Measurements from ENCODE around the gene CALN1. TPM values are rescaled to one million over a fixed set of nuclear protein-coding genes. Genes with fewer than 3 reads are reported as not detected.

Gene CALN1
- total and polyA plus RNA-seq, 2 experiments from 2014 or later = 0.23 to 0.28 TPM

- no peaks in the 10 kb centered on the region for H3K9me2 ChIP-seq (replicated peaks; ENCODE audit: insufficient read depth)
- H3K4me1 ChIP-seq (ENCODE audit: insufficient read depth) = no peaks in the 10 kb centered on the region
- H2AFZ ChIP-seq = no peak overlapping the region
- H3K79me2 ChIP-seq = no peaks in the 10 kb centered on the region
- H3K4me2 ChIP-seq = no peak overlapping the region
- H3K36me3 ChIP-seq (replicated peaks; ENCODE audit: insufficient read depth, low read depth) = no peaks in the 10 kb centered on the region
- no peaks in the 10 kb centered on the region for H4K20me1 ChIP-seq (ENCODE audit: insufficient read depth, poor library complexity, severe bottlenecking)
- no peak overlapping the region for H3K4me3 ChIP-seq
- DNase-seq (ENCODE audit: low spot score) = no peak
- WGBS (ENCODE audit: low lambda C conversion rate, missing lambda C conversion rate) = 92% methylated on average over 2 of the region's 2 CpGs
- no peaks in the 10 kb centered on the region for H3K27me3 ChIP-seq
- no peak overlapping the region for H3K27ac ChIP-seq
- no peaks in the 10 kb centered on the region for H3K9me3 ChIP-seq (ENCODE audit: low read depth)
- TF ChIP-seq EZH2 (IDR thresholded peaks at IDR 0.05; ENCODE audit: borderline replicate concordance) (no peak), CTCF (IDR thresholded peaks at IDR 0.05; ENCODE audit: poor library complexity) (no peak), EZH2phosphoT487 (IDR thresholded peaks at IDR 0.05; ENCODE audit: low read depth, severe bottlenecking, unreplicated experiment) (no peak)
Measured at GRCh38 chr7:72057231-72057630, 354.9 kb downstream of the CALN1 start.

- Histone ChIP-seq H3K27me3 (no peaks in the 10 kb centered on the region), H3K4me2 (no peak overlapping the region), H3K9me3 (ENCODE audit: low read depth) (no peaks in the 10 kb centered on the region), H3K4me3 (no peak overlapping the region), H3K27ac (no peak overlapping the region), H4K20me1 (ENCODE audit: insufficient read depth, poor library complexity, severe bottlenecking) (no peaks in the 10 kb centered on the region), H2AFZ (no peak overlapping the region), H3K4me1 (ENCODE audit: insufficient read depth) (no peaks in the 10 kb centered on the region), H3K79me2 (no peaks in the 10 kb centered on the region), H3K36me3 (replicated peaks; ENCODE audit: insufficient read depth, low read depth) (no peaks in the 10 kb centered on the region), H3K9me2 (replicated peaks; ENCODE audit: insufficient read depth) (no peaks in the 10 kb centered on the region)
- TF ChIP-seq EZH2phosphoT487 (IDR thresholded peaks at IDR 0.05; ENCODE audit: low read depth, severe bottlenecking, unreplicated experiment) (no peak), EZH2 (IDR thresholded peaks at IDR 0.05; ENCODE audit: borderline replicate concordance) (no peak), CTCF (IDR thresholded peaks at IDR 0.05; ENCODE audit: poor library complexity) (no peak)
- no peak for DNase-seq (ENCODE audit: low spot score)
- WGBS (ENCODE audit: low lambda C conversion rate, missing lambda C conversion rate) = 85% methylated on average over 2 of the region's 2 CpGs
Measured at GRCh38 chr7:72055426-72055825, 356.7 kb downstream of the CALN1 start.

- Histone ChIP-seq H4K20me1 (ENCODE audit: insufficient read depth, poor library complexity, severe bottlenecking) (no peaks in the 10 kb centered on the region), H3K27me3 (no peaks in the 10 kb centered on the region), H3K79me2 (no peaks in the 10 kb centered on the region), H3K4me2 (no peak overlapping the region), H3K4me3 (no peak overlapping the region), H3K4me1 (ENCODE audit: insufficient read depth) (no peaks in the 10 kb centered on the region), H3K9me2 (replicated peaks; ENCODE audit: insufficient read depth) (no peaks in the 10 kb centered on the region), H2AFZ (no peak overlapping the region), H3K27ac (no peak overlapping the region), H3K36me3 (replicated peaks; ENCODE audit: insufficient read depth, low read depth) (no peaks in the 10 kb centered on the region), H3K9me3 (ENCODE audit: low read depth) (no peaks in the 10 kb centered on the region)
- no peak for DNase-seq (ENCODE audit: low spot score)
- 96% methylated on average over 4 of the region's 4 CpGs for WGBS (ENCODE audit: low lambda C conversion rate, missing lambda C conversion rate)
- no peak for TF ChIP-seq EZH2 (IDR thresholded peaks at IDR 0.05; ENCODE audit: borderline replicate concordance)
Measured at GRCh38 chr7:72053292-72053691, 358.8 kb downstream of the CALN1 start.

GRCh38 chr7:72048420-72048819 lies 363.7 kb downstream of the CALN1 start:
- H3K4me1 ChIP-seq (ENCODE audit: insufficient read depth) = no peaks in the 10 kb centered on the region
- no peaks in the 10 kb centered on the region for H4K20me1 ChIP-seq (ENCODE audit: insufficient read depth, poor library complexity, severe bottlenecking)
- no peak for DNase-seq (ENCODE audit: low spot score)
- TF ChIP-seq CTCF (IDR thresholded peaks at IDR 0.05; ENCODE audit: poor library complexity) (no peak), EZH2phosphoT487 (IDR thresholded peaks at IDR 0.05; ENCODE audit: low read depth, severe bottlenecking, unreplicated experiment) (no peak), EZH2 (IDR thresholded peaks at IDR 0.05; ENCODE audit: borderline replicate concordance) (no peak)
- no peak overlapping the region for H3K4me3 ChIP-seq
- H3K27ac ChIP-seq = no peak overlapping the region
- no peaks in the 10 kb centered on the region for H3K27me3 ChIP-seq
- no peaks in the 10 kb centered on the region for H3K9me3 ChIP-seq (ENCODE audit: low read depth)
- no peaks in the 10 kb centered on the region for H3K9me2 ChIP-seq (replicated peaks; ENCODE audit: insufficient read depth)
- H3K36me3 ChIP-seq (replicated peaks; ENCODE audit: insufficient read depth, low read depth) = no peaks in the 10 kb centered on the region
- no peak overlapping the region for H2AFZ ChIP-seq
- H3K4me2 ChIP-seq = no peak overlapping the region
- no peaks in the 10 kb centered on the region for H3K79me2 ChIP-seq
